Caco-2 (cell line): ENCODE data around the gene VWA8. TPM values are rescaled to one million over a fixed set of nuclear protein-coding genes. Genes with fewer than 3 reads are reported as not detected.

Experiments
- BruUV-seq: library from RNA; stranded (reverse); fragments of 400-500 nt; replicated peaks from 2 replicates; lab custom pipeline; 2021; lab: Mats Ljungman, UMichigan
- CTCF ChIA-PET: fragments of 300-600 bp; sonication (Branson Sonifier 250); formaldehyde crosslinking; loops from one replicate; lab custom pipeline; 2022; ENCODE audit warnings: antibody characterized with exemption; lab: Charles Lee
- POLR2A ChIA-PET: fragments of 300-600 bp; sonication (Branson Sonifier 250); formaldehyde crosslinking; loops from one replicate; lab custom pipeline; 2022; ENCODE audit warnings: antibody characterized with exemption; lab: Charles Lee
- DNase-seq, 2 experiments: peaks; one replicate each; pipeline versions ENCODE4 v3.0.0 to v3.0.0-alpha.2; 2020 to 2022
- H3K27me3 ChIP-seq: replicated peaks from 2 replicates; pipeline ENCODE4 v1.6.0; 2011; ENCODE audit warnings: low read length; ENCODE audit not compliant: control insufficient read depth, insufficient read depth
- H3K36me3 ChIP-seq: 2 replicates; pipeline ENCODE4 v1.5.1; 2011; ENCODE audit warnings: low read length; ENCODE audit not compliant: control insufficient read depth, insufficient read depth
- H3K4me1 ChIP-seq: fragments of 250-450 bp; sonication (Bioruptor Pico); 2 replicates; pipeline ENCODE4 v1.5.1; 2020; ENCODE audit warnings: mild to moderate bottlenecking
- H3K4me3 ChIP-seq: 2 replicates; pipeline ENCODE4 v1.5.1; 2011; ENCODE audit warnings: low read depth, mild to moderate bottlenecking, control low read depth, low read length
- H3K9me3 ChIP-seq: fragments of 250-450 bp; sonication (Bioruptor Pico); 2 replicates; pipeline ENCODE4 v1.5.1; 2020; ENCODE audit warnings: mild to moderate bottlenecking, moderate library complexity
- H3K27ac Mint-ChIP-seq: one replicate; pipeline ENCODE4 v1.8.0; 2022; ENCODE audit warnings: mixed read lengths; ENCODE audit not compliant: unreplicated experiment
- H3K27me3 Mint-ChIP-seq: one replicate; pipeline ENCODE4 v1.8.0; 2022; ENCODE audit warnings: mixed read lengths; ENCODE audit not compliant: insufficient read depth, unreplicated experiment
- H3K36me3 Mint-ChIP-seq: one replicate; pipeline ENCODE4 v1.8.0; 2022; ENCODE audit warnings: mild to moderate bottlenecking, mixed read lengths; ENCODE audit not compliant: insufficient read depth, unreplicated experiment
- H3K4me1 Mint-ChIP-seq: one replicate; pipeline ENCODE4 v1.8.0; 2022; ENCODE audit warnings: low read depth, mixed read lengths; ENCODE audit not compliant: unreplicated experiment
- H3K4me3 Mint-ChIP-seq: one replicate; pipeline ENCODE4 v1.8.0; 2022; ENCODE audit warnings: mild to moderate bottlenecking, moderate library complexity, mixed read lengths; ENCODE audit not compliant: unreplicated experiment
- H3K9me3 Mint-ChIP-seq: one replicate; pipeline ENCODE4 v1.8.0; 2022; ENCODE audit warnings: mixed read lengths; ENCODE audit not compliant: unreplicated experiment
- intact Hi-C: fragments of 100-400 bp; cut with micrococcal nuclease; formaldehyde crosslinking; loops from one replicate; pipeline ENCODE4 v1.10.0; 2022; ENCODE audit not compliant: unreplicated experiment
- total RNA-seq: library from RNA; stranded (reverse); gene quantifications from 2 replicates; pipeline ENCODE4 v1.2.3, GENCODE V29; 2022
- TF ChIP-seq, protein P1 (sequence below), 2 experiments: fragments of 200-600 bp in 1 of 2; IDR thresholded peaks; 1 replicate in 1 of 2; 2 replicates in 1 of 2; pipeline versions ENCODE4 v1.5.1 to v1.8.0; 2011 to 2022; ENCODE audit warnings: antibody characterized with exemption in 1 of 2, control low read depth in 1 of 2, inconsistent platforms in 1 of 2, low read depth in 1 of 2, low read length in 1 of 2, mild to moderate bottlenecking in 1 of 2, moderate library complexity in 1 of 2; ENCODE audit not compliant: insufficient read depth in 1 of 2, severe bottlenecking in 1 of 2, unreplicated experiment in 1 of 2

VWA8 gene
- total RNA-seq, 1 experiment from 2014 or later, result 20.7 TPM

DNA sequence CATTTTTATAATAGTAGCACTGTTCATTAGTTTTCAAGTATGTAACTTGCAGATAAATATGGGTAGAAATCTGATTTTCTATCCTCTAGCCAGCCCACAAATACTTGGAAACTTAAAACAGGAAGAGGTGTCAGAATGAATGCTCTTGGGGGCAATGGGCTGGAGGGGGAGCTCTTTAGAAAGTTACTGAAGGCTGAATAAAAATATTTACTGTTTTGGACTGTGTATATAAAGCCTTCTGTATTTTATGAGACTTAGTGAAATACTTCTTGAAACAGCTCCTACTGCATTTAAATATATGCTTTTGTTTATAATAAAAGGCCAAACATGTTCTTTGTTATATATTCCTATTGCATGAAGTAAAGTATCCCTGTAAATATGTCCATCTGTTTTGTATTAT is 364.7 kb downstream of the VWA8 start:
- BruUV-seq, result no TSS peak
- DNase-seq, result no peak
- Mint-ChIP-seq H3K27ac (no peak overlapping the region), H3K27me3 (no peaks in the 10 kb centered on the region), H3K9me3 (peaks cover 14% of the 10 kb centered on the region), H3K36me3 (no peaks in the 10 kb centered on the region), H3K4me3 (no peak overlapping the region), H3K4me1 (peaks cover 31% of the 10 kb centered on the region)
- TF ChIP-seq, protein P1, sequence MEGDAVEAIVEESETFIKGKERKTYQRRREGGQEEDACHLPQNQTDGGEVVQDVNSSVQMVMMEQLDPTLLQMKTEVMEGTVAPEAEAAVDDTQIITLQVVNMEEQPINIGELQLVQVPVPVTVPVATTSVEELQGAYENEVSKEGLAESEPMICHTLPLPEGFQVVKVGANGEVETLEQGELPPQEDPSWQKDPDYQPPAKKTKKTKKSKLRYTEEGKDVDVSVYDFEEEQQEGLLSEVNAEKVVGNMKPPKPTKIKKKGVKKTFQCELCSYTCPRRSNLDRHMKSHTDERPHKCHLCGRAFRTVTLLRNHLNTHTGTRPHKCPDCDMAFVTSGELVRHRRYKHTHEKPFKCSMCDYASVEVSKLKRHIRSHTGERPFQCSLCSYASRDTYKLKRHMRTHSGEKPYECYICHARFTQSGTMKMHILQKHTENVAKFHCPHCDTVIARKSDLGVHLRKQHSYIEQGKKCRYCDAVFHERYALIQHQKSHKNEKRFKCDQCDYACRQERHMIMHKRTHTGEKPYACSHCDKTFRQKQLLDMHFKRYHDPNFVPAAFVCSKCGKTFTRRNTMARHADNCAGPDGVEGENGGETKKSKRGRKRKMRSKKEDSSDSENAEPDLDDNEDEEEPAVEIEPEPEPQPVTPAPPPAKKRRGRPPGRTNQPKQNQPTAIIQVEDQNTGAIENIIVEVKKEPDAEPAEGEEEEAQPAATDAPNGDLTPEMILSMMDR (IDR thresholded peaks at IDR 0.05; ENCODE audit: insufficient read depth in 1 of 2, low read depth in 1 of 2, low read length in 1 of 2, severe bottlenecking in 1 of 2, unreplicated experiment in 1 of 2), result peak in 1 of 2 experiments; percentile 22
- Histone ChIP-seq H3K36me3 (no peaks in the 10 kb centered on the region; the same call in 1 of the 2 replicates), H3K9me3 (no peaks in the 10 kb centered on the region), H3K27me3 (no peaks in the 10 kb centered on the region), H3K4me1 (peaks cover 28% of the 10 kb centered on the region), H3K4me3 (no peak overlapping the region)
- POLR2A ChIA-PET, result no interaction called here
- CTCF ChIA-PET, result no interaction called here
- intact Hi-C loops, result no loop called here

DNA sequence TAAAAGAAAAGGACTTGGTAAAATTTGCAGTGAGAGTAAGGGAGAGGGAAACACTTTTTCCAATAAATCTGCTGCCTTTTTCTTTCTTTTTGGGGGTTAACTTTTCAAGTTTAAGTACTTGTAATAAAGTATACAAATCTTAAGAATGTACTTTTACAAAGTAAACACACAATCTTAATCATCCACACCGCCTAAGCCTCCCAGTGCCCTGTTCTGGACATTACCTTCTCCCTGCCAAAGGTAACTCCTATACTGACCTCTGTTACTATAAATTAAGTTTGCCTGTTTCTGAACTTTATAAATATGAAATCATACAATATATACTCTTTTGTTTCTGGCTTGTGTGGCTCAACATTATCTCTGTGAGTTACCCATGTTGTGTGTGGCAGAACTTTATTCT is 365.6 kb downstream of the VWA8 start:
- no peaks in the 10 kb centered on the region for H3K36me3 Mint-ChIP-seq
- no peaks in the 10 kb centered on the region for H3K27me3 ChIP-seq

DNA sequence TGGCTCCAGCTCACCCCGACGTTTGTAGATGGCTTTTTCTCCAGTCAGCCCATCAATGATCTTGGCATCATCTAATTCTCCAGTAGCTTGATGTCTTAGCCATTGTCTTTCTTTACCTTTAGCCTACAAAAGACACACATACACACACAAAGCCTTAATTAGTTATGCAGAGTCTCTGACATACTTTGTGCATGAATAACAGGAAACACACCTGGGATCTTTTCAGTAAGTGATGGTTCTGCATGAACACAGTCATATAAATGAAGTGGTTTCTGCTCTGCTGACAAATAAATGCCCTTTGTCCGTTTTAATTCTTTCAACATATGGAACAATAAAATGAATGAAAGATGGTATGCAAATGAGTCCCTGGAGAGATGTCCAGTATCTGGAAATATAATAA is 370.3 kb downstream of the VWA8 start:
- Histone ChIP-seq H3K9me3 (no peaks in the 10 kb centered on the region), H3K4me3 (no peak overlapping the region), H3K4me1 (peaks cover 14% of the 10 kb centered on the region), H3K36me3 (peaks cover 1% of the 10 kb centered on the region; the same call in 1 of the 2 replicates), H3K27me3 (no peaks in the 10 kb centered on the region)
- Mint-ChIP-seq H3K36me3 (peaks cover 11% of the 10 kb centered on the region), H3K27ac (no peak overlapping the region), H3K4me1 (no peaks in the 10 kb centered on the region), H3K4me3 (no peak overlapping the region), H3K9me3 (no peaks in the 10 kb centered on the region), H3K27me3 (no peaks in the 10 kb centered on the region)
- ChIA-PET CTCF (no interaction called here), POLR2A (no interaction called here)
- no peak for DNase-seq
- BruUV-seq, result no TSS peak
- intact Hi-C loops, result loop anchor here (5.0 kb wide), 1 partner anchor 133 kb away; the partner anchor contains the start of gene RGCC
- TF ChIP-seq, protein P1 (IDR thresholded peaks at IDR 0.05; ENCODE audit: insufficient read depth in 1 of 2, low read depth in 1 of 2, low read length in 1 of 2, severe bottlenecking in 1 of 2, unreplicated experiment in 1 of 2), result no peak

More for the DNA sequence above, 365.6 kb downstream of the VWA8 start:
- Histone ChIP-seq H3K4me1 (peaks cover 35% of the 10 kb centered on the region), H3K9me3 (no peaks in the 10 kb centered on the region), H3K4me3 (no peak overlapping the region), H3K36me3 (no peaks in the 10 kb centered on the region; the same call in 1 of the 2 replicates)
- H3K9me3 Mint-ChIP-seq, result peaks cover 5% of the 10 kb centered on the region
- POLR2A ChIA-PET, result no interaction called here
- no peak for DNase-seq
- H3K27me3 Mint-ChIP-seq, result no peaks in the 10 kb centered on the region
- H3K4me3 Mint-ChIP-seq, result no peak overlapping the region
- no TSS peak for BruUV-seq
- H3K4me1 Mint-ChIP-seq, result peaks cover 22% of the 10 kb centered on the region
- intact Hi-C loops, result no loop called here
- H3K27ac Mint-ChIP-seq, result no peak overlapping the region
- TF ChIP-seq, protein P1 (IDR thresholded peaks at IDR 0.05; ENCODE audit: insufficient read depth in 1 of 2, low read depth in 1 of 2, low read length in 1 of 2, severe bottlenecking in 1 of 2, unreplicated experiment in 1 of 2), result no peak
- CTCF ChIA-PET, result no interaction called here
